Gastrocnemius medialis (tissue), 4 donors: ENCODE data around the gene KLK2.

ENCODE experiments used
- POLR2A ChIP-seq, 2 donors: fragments of 450-650 bp; IDR thresholded peaks; one replicate each; pipeline ENCODE4 v1.6.1; 2017; ENCODE audit warnings: antibody characterized with exemption in 2 of 2, mild to moderate bottlenecking in 2 of 2, moderate library complexity in 2 of 2
- TF ChIP-seq, protein P1 (sequence below), 5 experiments: fragments of 450-650 bp in 3 of 5; fragments of 200-600 bp in 2 of 5; sonication (generic) in 2 of 5; IDR thresholded peaks in 4 of 5; conservative IDR thresholded peaks in 1 of 5; 1 replicate in 4 of 5; 2 replicates in 1 of 5; pipeline ENCODE4 v1.5.1; 2016 to 2019; ENCODE audit warnings: antibody characterized with exemption in 5 of 5, mild to moderate bottlenecking in 3 of 5, moderate library complexity in 3 of 5

DNA sequence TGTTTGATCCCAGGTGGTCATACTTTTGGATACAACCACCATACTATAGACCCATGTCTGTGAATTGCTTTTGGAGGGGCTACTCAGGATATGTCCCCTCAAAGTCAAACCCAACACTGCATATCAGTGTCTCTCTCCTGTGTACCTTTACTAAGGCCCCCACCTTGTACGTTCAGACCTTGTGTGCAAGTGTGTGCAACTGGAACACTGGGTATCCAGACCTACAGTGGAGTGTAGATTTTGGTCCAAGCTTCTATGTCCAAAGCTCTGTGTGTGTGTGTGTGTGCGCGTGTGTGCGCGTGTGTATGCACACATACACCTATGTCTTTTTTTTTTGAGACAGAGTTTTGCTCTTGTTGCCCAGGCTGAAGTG is 18.0 kb downstream of the KLK2 start:
- TF ChIP-seq, protein P1, sequence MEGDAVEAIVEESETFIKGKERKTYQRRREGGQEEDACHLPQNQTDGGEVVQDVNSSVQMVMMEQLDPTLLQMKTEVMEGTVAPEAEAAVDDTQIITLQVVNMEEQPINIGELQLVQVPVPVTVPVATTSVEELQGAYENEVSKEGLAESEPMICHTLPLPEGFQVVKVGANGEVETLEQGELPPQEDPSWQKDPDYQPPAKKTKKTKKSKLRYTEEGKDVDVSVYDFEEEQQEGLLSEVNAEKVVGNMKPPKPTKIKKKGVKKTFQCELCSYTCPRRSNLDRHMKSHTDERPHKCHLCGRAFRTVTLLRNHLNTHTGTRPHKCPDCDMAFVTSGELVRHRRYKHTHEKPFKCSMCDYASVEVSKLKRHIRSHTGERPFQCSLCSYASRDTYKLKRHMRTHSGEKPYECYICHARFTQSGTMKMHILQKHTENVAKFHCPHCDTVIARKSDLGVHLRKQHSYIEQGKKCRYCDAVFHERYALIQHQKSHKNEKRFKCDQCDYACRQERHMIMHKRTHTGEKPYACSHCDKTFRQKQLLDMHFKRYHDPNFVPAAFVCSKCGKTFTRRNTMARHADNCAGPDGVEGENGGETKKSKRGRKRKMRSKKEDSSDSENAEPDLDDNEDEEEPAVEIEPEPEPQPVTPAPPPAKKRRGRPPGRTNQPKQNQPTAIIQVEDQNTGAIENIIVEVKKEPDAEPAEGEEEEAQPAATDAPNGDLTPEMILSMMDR (IDR thresholded peaks at IDR 0.05 in 4 of 5, conservative IDR thresholded peaks at IDR 0.05 in 1 of 5): no peak
- TF ChIP-seq POLR2A (IDR thresholded peaks at IDR 0.05): no peak
